ENCODE measurements around the gene SLC35F3.
"Not testable (repeated sequence)": the region's sequence is repeated elsewhere in the genome, so short reads cannot be mapped to it uniquely, and the experiment has no call there.

SLC35F3 gene

DNA sequence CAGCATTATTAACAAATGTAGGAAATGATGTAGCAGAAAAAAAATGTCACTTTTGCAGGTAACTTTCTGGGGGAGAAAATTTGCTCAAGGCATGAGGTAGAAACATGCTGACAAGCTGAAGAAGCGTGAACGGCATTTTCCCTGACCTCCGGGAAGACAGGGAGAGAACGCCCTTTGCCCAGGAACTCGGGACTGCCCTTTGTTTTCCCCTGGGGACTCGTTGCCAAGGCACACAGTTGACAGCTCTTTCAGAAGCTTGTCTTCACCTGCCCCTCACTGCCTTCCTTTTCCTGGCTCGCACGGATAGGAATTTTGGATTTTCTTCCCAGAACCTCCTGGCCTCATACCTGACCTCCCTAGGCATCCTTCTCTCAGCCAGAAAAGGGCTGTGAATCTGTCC, 416.1 kb downstream of the SLC35F3 start:
- no peak for DNase-seq (ENCODE audit: low spot score)

DNA sequence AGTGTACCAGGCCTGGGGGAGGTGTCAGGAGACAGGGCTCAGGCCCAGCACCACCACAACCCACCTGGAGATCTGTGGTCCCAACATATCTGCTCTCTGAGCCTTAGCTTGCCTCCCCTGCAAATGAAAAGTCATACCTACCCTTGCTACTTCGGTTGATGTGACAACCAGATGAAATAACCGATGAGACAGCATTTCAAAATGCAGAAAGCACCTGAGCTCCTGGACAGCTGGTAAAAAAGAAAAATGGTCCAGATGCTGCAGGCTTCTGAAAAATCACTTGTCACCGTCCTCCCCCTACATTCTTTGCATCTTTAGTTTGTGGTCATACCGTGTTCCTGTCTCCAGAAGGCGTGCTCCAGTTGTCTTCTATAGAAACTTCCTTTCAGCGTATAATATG, 416.8 kb downstream of the SLC35F3 start:
- no peak for DNase-seq (ENCODE audit: low spot score)

DNA sequence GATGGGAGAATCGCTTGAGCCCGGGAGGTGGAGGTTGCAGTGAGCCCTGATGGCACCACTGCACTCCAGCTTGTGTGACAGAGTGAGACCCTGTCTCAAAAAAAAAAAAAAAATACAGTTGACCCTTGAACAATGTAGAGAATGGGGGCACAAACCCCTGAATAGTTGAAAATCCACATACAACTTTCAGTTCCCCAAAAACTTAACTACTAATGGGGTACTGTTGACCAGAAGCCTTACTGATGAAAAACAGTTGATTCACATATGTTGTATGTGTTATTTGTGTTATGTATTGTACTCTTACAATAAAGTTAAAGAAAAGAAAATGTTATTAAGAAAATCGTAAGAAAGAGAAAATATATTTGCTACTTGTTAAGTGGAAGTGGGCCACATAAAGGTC, 417.6 kb downstream of the SLC35F3 start:
- DNase-seq (ENCODE audit: low spot score) = no peak

DNA sequence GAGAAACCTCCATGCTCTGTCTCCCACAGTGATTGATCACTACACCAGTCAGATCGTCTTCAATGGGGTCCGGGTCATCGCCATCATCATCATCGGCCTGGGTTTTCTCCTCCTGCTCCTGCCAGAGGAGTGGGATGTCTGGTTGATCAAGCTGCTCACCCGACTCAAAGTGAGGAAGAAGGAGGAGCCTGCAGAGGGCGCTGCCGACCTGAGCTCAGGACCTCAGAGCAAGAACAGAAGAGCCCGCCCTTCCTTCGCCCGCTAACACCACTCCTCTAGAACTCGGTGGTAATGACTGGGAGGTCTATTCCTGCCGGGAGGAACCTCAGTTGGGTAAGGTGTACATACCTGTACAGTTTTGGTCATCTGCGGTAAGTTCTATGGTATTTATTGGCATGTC, 418.5 kb downstream of the SLC35F3 start:
- peak; percentile 41 for DNase-seq (ENCODE audit: low spot score)

DNA sequence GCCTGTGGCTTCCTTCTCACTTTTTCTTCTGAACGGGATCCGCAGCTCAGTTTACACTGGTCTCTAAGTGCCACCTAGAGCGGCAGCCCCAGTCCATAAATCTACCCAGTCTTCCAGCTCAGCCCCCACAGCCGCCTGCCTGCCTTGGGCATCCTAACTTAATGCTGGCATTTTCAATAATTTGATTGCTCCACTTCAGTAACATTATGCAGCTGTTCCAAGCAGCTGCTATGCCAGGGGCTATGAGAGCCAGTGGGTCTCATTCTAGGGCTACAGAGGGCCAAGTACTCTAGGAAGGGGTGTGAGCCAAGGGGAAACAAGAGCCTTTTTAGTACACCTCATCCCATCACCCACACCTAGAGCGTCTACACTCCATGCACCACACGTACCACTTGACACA, 420.3 kb downstream of the SLC35F3 start:
- DNase-seq (ENCODE audit: low spot score) = no peak

DNA sequence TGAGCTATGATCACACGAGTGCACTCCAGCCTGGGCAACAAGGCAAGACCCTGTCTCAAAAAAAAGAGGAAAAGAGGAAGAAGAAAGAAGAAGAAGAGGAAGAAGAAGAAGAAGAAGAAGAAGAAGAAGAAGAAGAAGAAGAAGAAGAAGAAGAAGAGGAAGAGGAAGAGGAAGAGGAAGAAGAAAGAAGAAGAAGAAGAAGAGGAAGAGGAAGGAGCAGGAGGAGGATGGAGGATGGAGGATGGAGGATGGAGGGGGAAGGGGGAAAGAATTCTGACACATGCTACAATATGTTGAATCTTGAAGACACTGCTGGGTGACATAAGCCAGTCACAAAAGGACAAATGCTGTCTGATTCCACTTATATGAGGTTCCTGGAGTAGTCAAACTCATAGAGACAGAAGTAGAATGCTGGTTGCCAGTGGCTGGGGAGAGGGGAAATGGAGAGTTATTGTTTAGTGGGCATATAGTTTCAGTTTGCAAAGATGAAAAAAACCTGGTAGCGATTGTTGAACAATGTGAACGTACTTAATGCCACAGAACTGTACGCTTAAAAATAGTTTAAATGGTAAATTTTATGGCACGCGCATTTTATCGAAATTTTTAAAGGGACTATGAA, 421.5 kb downstream of the SLC35F3 start:
- no peak for DNase-seq (ENCODE audit: low spot score)

DNA sequence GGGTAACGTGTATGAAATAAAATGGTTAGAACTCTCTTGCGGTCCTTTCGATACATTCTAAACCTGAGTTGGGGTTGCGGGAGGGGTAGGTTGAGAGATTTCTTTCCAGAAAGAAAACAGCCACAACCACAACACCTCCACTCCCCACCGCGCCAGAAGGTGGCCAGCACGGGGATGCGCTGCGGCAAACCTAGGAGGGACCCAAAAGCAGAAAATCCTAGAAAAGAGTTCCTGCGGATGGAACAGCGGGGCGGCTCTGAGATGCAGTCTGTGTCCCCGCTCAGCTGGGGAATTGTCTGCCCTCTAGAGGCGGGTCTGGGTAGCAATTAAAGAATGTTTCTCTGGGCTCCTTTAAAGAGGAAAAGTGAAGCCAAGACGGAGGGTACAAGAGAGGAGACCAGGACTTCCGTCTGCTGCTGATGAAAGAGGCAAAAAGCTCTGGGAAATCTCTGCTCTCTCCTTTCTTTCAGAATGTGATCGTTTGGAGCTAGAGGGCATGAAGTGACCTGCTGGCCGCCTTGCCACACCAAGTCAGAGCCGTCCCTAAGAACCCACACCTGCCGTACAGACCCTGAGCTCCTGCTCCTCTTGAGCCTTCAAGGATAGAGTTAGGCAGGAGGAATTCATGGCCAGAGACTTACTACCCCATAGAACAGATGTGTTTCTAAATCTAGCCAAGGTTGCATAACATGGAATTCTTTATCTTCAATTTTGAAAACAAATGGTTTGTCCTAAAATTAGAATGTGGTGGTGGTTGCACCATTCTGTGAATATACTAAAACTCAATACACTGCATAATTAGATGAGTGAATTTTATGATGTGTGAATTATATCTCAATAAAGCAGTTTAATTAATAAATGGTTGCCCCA, 422.3 kb downstream of the SLC35F3 start:
- DNase-seq (ENCODE audit: low spot score) = peak; percentile 60

DNA sequence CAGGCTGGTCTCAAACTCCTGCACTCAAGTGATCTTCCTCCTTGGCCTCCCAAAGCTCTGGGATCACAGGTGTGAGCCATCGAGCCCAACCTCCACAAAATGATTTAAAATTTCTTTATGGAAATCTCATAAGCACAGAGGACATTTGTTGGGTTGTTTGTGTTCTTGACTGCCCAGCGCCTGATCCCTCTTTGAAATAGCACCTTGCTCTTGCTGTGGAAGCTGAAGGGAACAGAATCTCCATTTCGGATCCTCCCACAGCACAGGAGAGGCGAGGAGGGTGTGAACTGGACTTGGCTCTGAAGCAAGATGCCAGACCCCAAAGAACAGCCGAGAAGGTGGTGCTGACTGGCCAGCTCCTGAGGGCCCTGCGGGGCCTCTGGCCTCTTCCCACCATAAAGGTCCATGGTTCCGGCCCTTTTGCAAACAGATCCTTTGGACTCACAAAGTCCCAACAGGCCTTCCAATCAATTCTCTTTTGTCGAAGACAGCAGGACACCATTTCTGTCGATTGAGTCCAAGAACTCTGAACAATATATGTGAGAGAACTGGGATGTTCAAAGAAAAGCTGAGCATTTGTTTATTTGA, 423.2 kb downstream of the SLC35F3 start:
- DNase-seq (ENCODE audit: low spot score) = no peak

DNA sequence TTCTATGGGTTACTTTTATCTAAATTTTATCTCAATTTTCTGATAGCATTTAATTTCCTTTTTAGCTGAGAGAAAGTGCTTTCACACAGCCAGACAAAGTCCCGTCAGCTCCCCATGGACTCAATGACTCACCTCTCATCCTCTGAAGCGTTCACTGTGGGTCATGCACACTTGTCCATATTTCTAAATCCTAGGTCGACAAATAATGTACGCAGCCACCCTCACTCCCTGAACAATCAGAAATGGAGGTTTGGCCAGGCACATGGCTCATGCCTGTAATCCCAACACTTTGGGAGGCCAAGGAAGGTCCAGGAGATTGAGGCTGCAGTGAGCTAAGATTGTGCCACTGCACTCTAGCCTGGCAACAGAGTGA, 426.4 kb downstream of the SLC35F3 start:
- DNase-seq (ENCODE audit: low spot score) = no peak

DNA sequence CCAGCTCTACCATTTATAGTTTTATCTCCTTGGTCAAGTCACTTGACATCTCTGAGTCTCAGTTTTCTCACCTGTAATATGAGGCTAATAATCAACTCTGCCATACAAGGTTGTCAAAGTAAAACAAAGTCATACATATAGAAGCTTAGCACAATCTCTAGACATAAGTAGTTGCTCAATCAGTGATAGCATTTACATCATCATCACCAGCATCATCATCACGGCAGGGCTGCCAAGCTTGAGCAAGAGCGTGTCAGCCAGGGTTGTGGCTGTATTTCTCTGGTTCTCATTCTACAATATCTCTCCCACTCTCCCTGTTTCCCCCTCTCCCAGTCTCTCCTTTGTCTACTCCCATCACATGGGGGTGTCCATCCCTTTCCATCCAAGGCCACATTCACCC, 427.0 kb downstream of the SLC35F3 start:
- no peak for DNase-seq (ENCODE audit: low spot score)

DNA sequence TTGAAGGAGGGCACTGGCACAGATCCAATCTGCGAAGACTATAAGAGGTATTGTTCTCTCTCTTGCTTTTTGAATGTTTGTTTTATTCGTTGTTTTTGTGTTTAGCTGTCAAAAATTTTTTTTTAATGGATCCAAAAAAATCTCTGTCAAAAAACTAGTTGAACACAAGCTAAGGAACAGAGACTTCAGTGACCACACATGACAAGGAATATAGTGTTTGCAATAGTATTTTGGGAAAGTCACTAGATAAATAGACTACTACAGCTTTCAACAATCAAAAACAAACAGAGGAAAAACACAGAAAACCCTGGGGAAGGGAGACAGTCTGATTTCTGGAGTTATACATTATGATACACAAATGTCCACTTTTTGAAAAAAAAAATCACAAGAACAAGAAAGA, 431.9 kb downstream of the SLC35F3 start:
- no peak for DNase-seq (ENCODE audit: low spot score)

DNA sequence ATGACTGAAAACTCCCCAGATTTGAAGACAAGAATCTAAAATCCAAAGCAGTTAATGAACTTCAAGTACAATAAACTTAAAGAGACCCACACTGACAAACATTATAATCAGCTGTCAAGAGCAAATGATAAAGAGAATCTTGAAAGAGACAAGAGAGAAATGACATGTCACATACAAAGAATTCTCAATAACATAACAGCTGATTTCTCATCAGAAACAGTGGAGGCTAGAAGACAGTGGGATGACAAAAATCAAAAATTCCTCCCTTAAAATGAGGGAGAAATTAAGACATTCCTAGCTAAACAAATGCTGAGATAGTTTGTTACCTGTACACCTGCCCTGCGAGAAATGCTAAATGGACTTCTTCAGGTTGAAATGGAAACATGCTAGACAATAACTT, 432.8 kb downstream of the SLC35F3 start:
- no peak for DNase-seq (ENCODE audit: low spot score)

DNA sequence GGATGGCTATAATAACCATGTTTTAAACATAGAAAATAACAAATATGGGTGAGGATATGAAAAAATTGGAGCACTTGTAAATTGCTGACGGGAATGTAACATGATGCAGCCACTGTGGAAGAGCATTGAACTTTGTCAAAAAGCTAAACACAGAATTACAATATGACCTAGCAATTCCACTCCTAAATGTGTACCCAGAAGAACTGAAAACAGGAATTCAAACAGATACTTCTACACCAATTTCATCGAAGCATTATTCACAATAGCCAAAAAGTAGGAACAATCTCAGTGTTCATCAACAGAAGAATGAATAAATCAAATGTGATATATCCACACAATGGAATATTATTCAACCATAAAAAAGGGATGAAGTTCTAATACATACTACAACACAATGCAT, 436.1 kb downstream of the SLC35F3 start:
- DNase-seq (ENCODE audit: low spot score) = no peak

DNA sequence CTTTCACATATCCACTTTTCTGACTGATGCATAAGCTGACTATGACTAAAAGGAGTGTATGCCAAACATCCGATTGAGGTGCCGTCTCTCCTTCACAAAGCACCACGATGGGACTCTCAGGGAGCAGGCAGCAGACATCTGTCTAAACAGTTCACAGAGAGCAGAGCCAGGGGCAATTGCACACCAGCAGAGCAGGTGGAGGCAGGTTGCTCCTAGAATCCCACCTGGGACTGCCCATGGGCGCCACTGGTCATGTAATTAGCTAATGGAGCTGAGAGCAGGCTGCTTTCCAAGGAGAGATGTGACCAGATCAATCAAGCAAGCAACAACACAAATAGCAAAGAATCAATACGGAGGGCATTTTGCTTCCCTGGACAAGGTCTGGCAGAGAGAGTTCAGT, 438.3 kb downstream of the SLC35F3 start:
- no peak for DNase-seq (ENCODE audit: low spot score)

DNA sequence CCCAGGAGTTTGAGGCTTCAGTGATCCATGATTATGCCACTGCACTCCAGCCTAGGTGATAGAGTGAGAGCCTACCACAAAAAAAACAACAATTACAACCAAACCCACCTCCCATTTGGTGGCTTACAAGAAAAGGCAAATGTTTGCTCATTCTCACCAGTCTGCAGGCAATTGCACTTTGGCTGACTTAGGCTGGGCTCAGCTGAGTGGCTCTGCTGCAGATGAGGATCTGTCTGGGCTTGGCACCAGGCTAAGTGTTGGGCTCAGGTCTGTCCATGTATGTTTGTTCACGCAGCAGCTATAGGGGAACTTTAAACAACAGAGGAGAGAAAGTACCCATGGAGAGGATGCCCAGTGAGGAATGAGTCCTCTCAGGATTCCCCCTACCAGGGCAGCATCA, 440.8 kb downstream of the SLC35F3 start:
- no peak for DNase-seq (ENCODE audit: low spot score)

DNA sequence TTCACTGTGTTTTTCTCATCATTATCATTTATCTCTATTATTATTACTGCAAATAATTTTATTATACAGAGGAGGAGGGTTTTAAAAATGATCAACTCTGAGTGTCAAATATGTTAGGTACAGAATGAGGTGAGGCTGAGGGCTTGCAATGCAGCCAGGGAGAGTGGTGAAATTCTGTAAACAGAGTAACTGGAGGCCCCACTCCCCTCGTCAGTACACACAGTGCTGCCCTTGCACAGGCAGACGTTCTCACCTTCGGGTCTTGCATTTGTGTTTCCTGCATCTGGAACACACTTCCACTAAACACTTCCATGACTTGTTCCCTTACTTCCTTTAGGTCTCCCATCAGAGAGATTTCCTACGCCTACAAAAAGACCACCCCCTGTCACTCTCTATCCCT, 444.5 kb downstream of the SLC35F3 start:
- no peak for DNase-seq (ENCODE audit: low spot score)

DNA sequence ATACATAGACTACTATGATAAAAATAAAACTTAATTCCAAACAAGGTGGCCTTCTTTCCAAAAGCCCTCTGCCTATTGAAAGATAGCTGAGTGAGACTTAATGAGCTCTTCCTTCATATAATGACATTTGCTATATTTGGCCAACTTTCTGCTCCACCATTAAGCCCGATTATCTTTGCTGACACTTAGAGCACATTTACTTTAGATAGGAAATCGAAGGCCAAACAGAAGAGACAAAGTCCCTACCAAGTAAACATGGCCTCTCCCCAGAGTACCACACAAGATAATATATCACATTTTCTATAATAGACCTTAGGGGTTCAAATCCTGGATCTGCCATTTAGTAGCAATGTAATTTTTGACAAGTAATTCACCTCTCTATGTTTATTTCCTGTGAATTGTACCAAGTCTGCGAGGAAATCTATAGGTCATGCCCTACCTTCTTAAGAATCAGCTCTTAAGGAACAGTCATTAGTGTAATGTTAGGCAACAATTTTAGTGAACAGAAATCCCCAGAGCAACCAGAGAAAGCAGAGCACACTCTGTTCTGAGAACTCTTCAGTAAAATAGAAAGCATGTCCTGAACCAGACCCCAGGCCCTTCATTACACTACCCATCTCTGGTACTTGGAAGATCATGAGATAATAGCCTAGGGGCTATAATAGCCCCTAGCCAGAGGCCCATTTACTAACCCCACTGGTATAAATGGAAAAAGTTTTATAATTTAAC, 451.5 kb downstream of the SLC35F3 start:
- no peak for DNase-seq (ENCODE audit: low spot score)

DNA sequence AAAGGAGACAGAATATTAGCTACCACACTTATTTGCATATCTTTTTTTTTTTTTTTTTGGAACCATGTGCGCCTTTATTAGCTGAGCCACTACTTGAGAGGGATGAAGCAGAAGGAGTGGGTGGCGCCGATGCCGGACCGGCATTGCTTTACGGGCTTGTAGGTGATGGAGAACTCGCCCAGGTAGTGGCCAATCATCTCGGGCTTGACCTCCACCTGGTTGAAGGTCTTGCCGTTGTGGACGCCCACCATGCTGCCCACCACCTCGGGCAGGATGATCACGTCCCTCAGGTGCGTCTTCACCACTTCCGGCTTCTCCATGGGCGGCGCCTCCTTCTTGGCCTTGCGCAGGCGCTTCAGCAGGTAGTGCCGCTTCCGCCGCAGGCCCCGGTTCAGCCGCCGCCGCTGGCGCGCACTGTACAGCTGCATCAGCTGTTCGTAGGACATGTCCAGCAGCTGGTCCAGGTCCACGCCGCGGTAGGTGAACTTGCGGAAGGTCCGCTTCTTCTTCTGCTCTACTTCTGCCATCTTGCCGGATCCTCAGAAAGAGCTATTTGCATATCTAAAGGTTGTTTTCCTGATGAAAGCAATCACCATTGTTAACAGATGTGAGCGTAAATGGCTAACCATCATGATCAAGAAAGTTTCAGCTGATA, 452.3 kb downstream of the SLC35F3 start:
- DNase-seq (ENCODE audit: low spot score) = not testable (repeated sequence)

DNA sequence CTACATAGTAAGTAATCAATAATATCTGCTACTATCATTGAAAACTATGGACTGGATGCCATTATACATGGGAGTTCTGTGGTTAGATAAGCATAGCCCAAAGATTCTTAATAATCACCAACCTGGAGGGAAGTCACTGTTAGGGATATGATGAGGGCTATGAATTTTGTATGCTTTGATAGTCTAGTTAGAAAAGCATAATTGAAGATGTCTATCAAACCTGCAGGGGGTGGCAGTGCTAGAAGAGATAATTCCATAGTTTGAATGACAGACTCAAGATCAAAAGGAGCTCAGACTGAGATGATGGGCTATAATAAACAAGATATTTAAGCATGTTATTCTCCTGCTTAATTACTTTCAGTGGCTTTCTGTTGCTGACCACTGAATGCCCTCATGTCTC, 453.4 kb downstream of the SLC35F3 start:
- no peak for DNase-seq (ENCODE audit: low spot score)

DNA sequence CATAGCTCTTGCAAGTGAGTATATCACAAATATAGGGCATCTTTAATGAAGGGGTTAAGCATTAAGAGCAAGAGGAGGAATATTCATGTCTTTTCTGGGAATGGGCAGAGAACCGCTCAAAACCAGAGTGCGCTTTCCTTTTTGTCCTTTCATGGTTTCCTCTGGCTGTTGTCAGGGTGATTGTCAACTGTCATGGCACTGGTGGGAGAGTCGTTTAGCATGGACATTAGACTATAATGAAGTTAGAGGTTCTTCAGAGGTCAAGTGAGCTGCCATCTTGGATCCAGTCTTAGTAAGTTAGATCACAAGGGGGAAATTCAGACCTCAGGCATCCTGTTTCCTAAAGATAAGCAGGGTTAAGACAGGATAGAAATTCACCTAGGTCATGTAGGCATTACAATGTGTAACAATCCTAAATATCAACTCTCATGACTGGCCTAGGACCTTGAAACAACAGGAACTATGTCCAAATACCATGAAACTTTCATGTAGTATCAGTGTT, 456.7 kb downstream of the SLC35F3 start:
- no peak for DNase-seq (ENCODE audit: low spot score)

DNA sequence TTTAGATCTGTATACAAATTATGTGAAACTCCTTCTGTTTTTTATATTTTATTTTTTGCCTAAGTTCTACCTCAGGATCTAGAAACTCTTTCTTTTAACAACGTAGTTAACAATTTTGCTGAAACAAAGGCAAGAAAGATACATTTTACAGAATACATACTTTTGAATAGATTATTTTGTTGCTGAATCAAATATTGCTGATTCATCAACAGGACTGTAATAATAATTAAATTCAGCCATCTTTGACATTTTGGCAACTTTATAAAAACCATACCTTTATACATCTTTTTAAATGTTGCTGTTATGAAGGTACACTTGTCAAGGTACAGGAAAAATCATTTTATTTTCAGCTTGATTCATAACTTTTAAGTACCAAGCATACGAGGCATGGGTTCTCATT, 458.1 kb downstream of the SLC35F3 start:
- DNase-seq (ENCODE audit: low spot score) = no peak
